HepG2 (cell line): ENCODE measurements around the gene MYOF.

Experiments
- CTCF ChIP-seq: sonication (generic); formaldehyde crosslinking; IDR thresholded peaks from 2 replicates; pipeline ENCODE4 v1.5.0; 2020; ENCODE audit warnings: mild to moderate bottlenecking, missing genetic modification reagents, moderate library complexity
- E2F1 ChIP-seq: sonication (generic); formaldehyde crosslinking; IDR thresholded peaks from 2 replicates; pipeline ENCODE4 v1.5.0; 2020; ENCODE audit warnings: missing genetic modification reagents
- FOXA1 ChIP-seq, 2 experiments: fragments of 450-650 bp in 1 of 2; sonication (generic) in 1 of 2; formaldehyde crosslinking in 1 of 2; IDR thresholded peaks; 2 replicates each; pipeline versions ENCODE4 v1.4.0 to v1.6.1; 2016 to 2020; ENCODE audit warnings: missing genetic modification reagents in 1 of 2
- HNF4G ChIP-seq, 2 experiments: sonication (generic) in 1 of 2; formaldehyde crosslinking in 1 of 2; IDR thresholded peaks; 2 replicates each; pipeline versions ENCODE4 v1.4.0 to v1.6.1; 2011 to 2020; ENCODE audit warnings: borderline replicate concordance in 2 of 2, low read depth in 2 of 2, mild to moderate bottlenecking in 2 of 2, low read length in 1 of 2, missing genetic modification reagents in 1 of 2, moderate library complexity in 1 of 2
- JUND ChIP-seq: sonication (generic); formaldehyde crosslinking; IDR thresholded peaks from 2 replicates; pipeline ENCODE4 v1.8.0; 2022; ENCODE audit warnings: mild to moderate bottlenecking, missing genetic modification reagents
- MAX ChIP-seq: IDR thresholded peaks from 2 replicates; pipeline ENCODE4 v1.6.1; 2012; ENCODE audit warnings: inconsistent platforms
- MAZ ChIP-seq, 2 experiments: sonication (generic) in 1 of 2; formaldehyde crosslinking in 1 of 2; IDR thresholded peaks; 2 replicates each; pipeline versions ENCODE4 v1.5.0 to v1.6.1; 2012 to 2020; ENCODE audit warnings: low read depth in 2 of 2, mild to moderate bottlenecking in 2 of 2, borderline replicate concordance in 1 of 2, improper control_type of control experiment in 1 of 2, low read length in 1 of 2, missing genetic modification reagents in 1 of 2, moderate library complexity in 1 of 2
- NCOA1 ChIP-seq: sonication (generic); formaldehyde crosslinking; IDR thresholded peaks from 2 replicates; pipeline ENCODE4 v1.9.0; 2021; ENCODE audit warnings: missing genetic modification reagents
- NFKB2 ChIP-seq: sonication (generic); formaldehyde crosslinking; IDR thresholded peaks from 2 replicates; pipeline ENCODE4 v1.4.0; 2020; ENCODE audit warnings: missing genetic modification reagents, borderline replicate concordance
- SNRNP70 ChIP-seq: fragments of 200-400 bp; formaldehyde crosslinking; IDR thresholded peaks from 2 replicates; pipeline ENCODE4 v1.6.1; 2017; ENCODE audit warnings: mild to moderate bottlenecking, low read depth, low read length, moderate library complexity
- ZBTB20 ChIP-seq: sonication (generic); formaldehyde crosslinking; IDR thresholded peaks from 2 replicates; pipeline ENCODE4 v1.8.1; 2023; ENCODE audit warnings: missing genetic modification reagents, low read depth, mild to moderate bottlenecking, borderline replicate concordance
- ZNF720 ChIP-seq: sonication (generic); formaldehyde crosslinking; IDR thresholded peaks from 2 replicates; pipeline ENCODE4 v1.4.0; 2020; ENCODE audit warnings: missing genetic modification reagents
- ZNF766 ChIP-seq: sonication (generic); formaldehyde crosslinking; IDR thresholded peaks from 2 replicates; pipeline ENCODE4 v1.5.0; 2020; ENCODE audit warnings: missing genetic modification reagents, borderline replicate concordance

GRCh38 chr10:93476756-93477155, 5.4 kb downstream of the MYOF start:
- TF ChIP-seq MAZ (IDR thresholded peaks at IDR 0.05; ENCODE audit: borderline replicate concordance, low read depth, low read length): no peak
- no peak for TF ChIP-seq MAZ (CRISPR knock-in tag; IDR thresholded peaks at IDR 0.05; ENCODE audit: low read depth)
- no peak for TF ChIP-seq MAX
- no peak for TF ChIP-seq FOXA1 (IDR thresholded peaks at IDR 0.05)
- no peak for TF ChIP-seq FOXA1 (CRISPR knock-in tag; IDR thresholded peaks at IDR 0.05)
- TF ChIP-seq ZBTB20 (CRISPR knock-in tag): no peak
- TF ChIP-seq ZNF766 (CRISPR knock-in tag): no peak
- no peak for TF ChIP-seq JUND (CRISPR knock-in tag)
- no peak for TF ChIP-seq CTCF (CRISPR knock-in tag)
- no peak for TF ChIP-seq NCOA1 (CRISPR knock-in tag)
- TF ChIP-seq HNF4G (IDR thresholded peaks at IDR 0.05; ENCODE audit: borderline replicate concordance, low read depth, low read length): no peak
- no peak for TF ChIP-seq HNF4G (CRISPR knock-in tag; IDR thresholded peaks at IDR 0.05; ENCODE audit: borderline replicate concordance, low read depth)
- no peak for TF ChIP-seq SNRNP70
- TF ChIP-seq ZNF720 (CRISPR knock-in tag): no peak
- TF ChIP-seq E2F1 (CRISPR knock-in tag): no peak
- no peak for TF ChIP-seq NFKB2 (CRISPR knock-in tag)
